ENCODE measurements around the gene ZCCHC17.

DNA sequence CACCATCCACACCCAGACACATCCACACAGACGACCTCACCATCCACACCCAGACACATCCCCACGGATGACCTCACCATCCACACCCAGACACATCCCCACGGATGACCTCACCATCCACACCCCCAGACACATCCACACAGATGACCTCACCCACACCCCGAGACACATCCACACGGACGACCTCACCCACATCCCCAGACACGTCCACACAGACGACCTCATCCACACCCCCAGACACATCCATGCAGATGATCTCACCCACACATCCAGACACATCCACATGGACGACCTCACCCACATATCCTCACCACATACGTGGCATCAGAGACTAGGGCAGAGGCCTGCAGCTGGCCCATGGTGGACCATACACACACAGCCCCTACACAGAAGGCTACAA, 90.8 kb downstream of the ZCCHC17 start:
- no peak for TF ChIP-seq POLR2A (IDR thresholded peaks at IDR 0.05; ENCODE audit: low read depth, low read length)
- no peak for TF ChIP-seq POLR2AphosphoS5 (IDR thresholded peaks at IDR 0.05; ENCODE audit: low read depth, low read length)
- TF ChIP-seq TAF1 (IDR thresholded peaks at IDR 0.05; ENCODE audit: borderline replicate concordance, low read depth, low read length), result no peak
